B cell (primary cell): ENCODE data around the gene MEAF6. TPM values are rescaled to one million over a fixed set of nuclear protein-coding genes. Genes with fewer than 3 reads are reported as not detected.

Experiments used
- ATAC-seq: fragments of 200-7000 bp; cut with Tn5 transposase; one replicate; pipeline ENCODE4 v1.10.0; 2021; ENCODE audit warnings: low read depth, mild to moderate bottlenecking, moderate number of reproducible peaks, moderate library complexity
- CTCF ChIA-PET: fragments of 350-600 bp; sonication (Branson Sonifier 250); formaldehyde crosslinking; loops from one replicate; lab custom pipeline; 2021; ENCODE audit warnings: antibody characterized with exemption, inconsistent platforms; lab: Charles Lee
- POLR2A ChIA-PET: fragments of 350-600 bp; sonication (Branson Sonifier 250); formaldehyde crosslinking; loops from one replicate; lab custom pipeline; 2021; ENCODE audit warnings: antibody characterized with exemption; lab: Charles Lee
- DNase-seq: peaks from one replicate; pipeline ENCODE4 v3.0.0; 2013
- H2AFZ ChIP-seq: 2 replicates; pipeline ENCODE4 v1.6.1; 2012; ENCODE audit warnings: mild to moderate bottlenecking, low read depth, low read length; ENCODE audit not compliant: insufficient read depth, poor library complexity, severe bottlenecking
- H3K27ac ChIP-seq, 2 donors: 1 replicate in 1 of 2; 2 replicates in 1 of 2; pipeline ENCODE4 v1.5.1; 2012 to 2013; ENCODE audit warnings: low read length in 2 of 2, mild to moderate bottlenecking in 2 of 2, moderate library complexity in 1 of 2
- H3K27me3 ChIP-seq, 4 experiments: fragments of 200-600 bp in 1 of 4; sonication (generic) in 1 of 4; replicated peaks in 1 of 4; 1 replicate in 2 of 4; 2 replicates in 2 of 4; pipeline versions ENCODE4 v1.6.1 to v1.7.0; 2013 to 2016; ENCODE audit warnings: low read length in 3 of 4, mild to moderate bottlenecking in 2 of 4, mixed read lengths in 1 of 4, moderate library complexity in 1 of 4; ENCODE audit not compliant: insufficient read depth in 4 of 4, control insufficient read depth in 3 of 4; ENCODE audit errors: control extremely low read depth in 1 of 4
- H3K36me3 ChIP-seq, 2 experiments: replicated peaks in 1 of 2; 1 replicate in 1 of 2; 2 replicates in 1 of 2; pipeline versions ENCODE4 v1.6.1 to v1.7.1; 2013; ENCODE audit warnings: low read length in 1 of 2; ENCODE audit not compliant: insufficient read depth in 2 of 2, control insufficient read depth in 1 of 2; ENCODE audit errors: control extremely low read depth in 1 of 2, extremely low read depth in 1 of 2
- H3K4me1 ChIP-seq, 2 donors: fragments of 200-600 bp in 1 of 2; sonication (generic) in 1 of 2; 1 replicate in 1 of 2; 2 replicates in 1 of 2; pipeline versions ENCODE4 v1.5.1 to v1.6.1; 2013 to 2017; ENCODE audit warnings: low read length in 2 of 2; ENCODE audit not compliant: control insufficient read depth in 2 of 2, insufficient read depth in 2 of 2
- H3K4me2 ChIP-seq: replicated peaks from 2 replicates; pipeline ENCODE3; 2012; ENCODE audit warnings: mild to moderate bottlenecking, low read depth, low read length; ENCODE audit not compliant: poor library complexity, severe bottlenecking
- H3K4me3 ChIP-seq, 5 experiments: fragments of 200-600 bp in 1 of 5; sonication (generic) in 1 of 5; 1 replicate in 3 of 5; 2 replicates in 2 of 5; pipeline versions ENCODE4 v1.5.1 to v1.7.0; 2011 to 2016; ENCODE audit warnings: low read length in 4 of 5, mild to moderate bottlenecking in 4 of 5, low read depth in 2 of 5, control low read depth in 1 of 5, moderate library complexity in 1 of 5; ENCODE audit not compliant: insufficient read depth in 1 of 5; ENCODE audit errors: control extremely low read depth in 1 of 5, extremely low read depth in 1 of 5
- H3K79me2 ChIP-seq: fragments of 200-600 bp; sonication (generic); one replicate; pipeline ENCODE4 v1.6.0; 2016; ENCODE audit warnings: low read length; ENCODE audit not compliant: control insufficient read depth, insufficient read depth
- H3K9ac ChIP-seq: fragments of 200-600 bp; sonication (generic); 2 replicates; pipeline ENCODE4 v1.6.1; 2017; ENCODE audit warnings: mild to moderate bottlenecking, low read length, moderate library complexity
- H3K9me3 ChIP-seq, 3 donors: one replicate each; pipeline versions ENCODE4 v1.6.1 to v1.7.1; 2013; ENCODE audit warnings: low read length in 2 of 3; ENCODE audit not compliant: control insufficient read depth in 2 of 3, insufficient read depth in 1 of 3; ENCODE audit errors: control extremely low read depth in 1 of 3
- H4K20me1 ChIP-seq: 2 replicates; pipeline ENCODE4 v1.6.0; 2012; ENCODE audit warnings: mild to moderate bottlenecking, low read length; ENCODE audit not compliant: insufficient read depth, control insufficient read depth, poor library complexity, severe bottlenecking
- H3K27ac Mint-ChIP-seq: one replicate; pipeline ENCODE4 v1.8.0; 2021; ENCODE audit warnings: mixed read lengths
- H3K27me3 Mint-ChIP-seq: one replicate; pipeline ENCODE4 v1.8.0; 2021; ENCODE audit warnings: mixed read lengths
- H3K4me1 Mint-ChIP-seq: one replicate; pipeline ENCODE4 v1.8.0; 2021; ENCODE audit warnings: mixed read lengths
- H3K4me3 Mint-ChIP-seq: one replicate; pipeline ENCODE4 v1.8.0; 2021; ENCODE audit warnings: mixed read lengths
- H3K9me3 Mint-ChIP-seq: one replicate; pipeline ENCODE4 v1.8.0; 2022; ENCODE audit warnings: mixed read lengths; ENCODE audit not compliant: insufficient read depth
- CTCF ChIP-seq: fragments of 200-600 bp; IDR thresholded peaks from one replicate; pipeline ENCODE4 v1.8.0; 2022; ENCODE audit warnings: antibody characterized with exemption, mild to moderate bottlenecking
- EZH2 ChIP-seq: IDR thresholded peaks from 2 replicates; pipeline ENCODE4 v1.6.1; 2012; ENCODE audit warnings: borderline replicate concordance, low read depth, mild to moderate bottlenecking, moderate library complexity, low read length; ENCODE audit not compliant: insufficient read depth, poor library complexity, severe bottlenecking
- WGBS: methylation state at CpG from one replicate; pipeline ENCODE4 v1.1.5; 2013; ENCODE audit warnings: missing lambda C conversion rate; ENCODE audit not compliant: insufficient coverage; 5-methylcytosine and 5-hydroxymethylcytosine counted together
- intact Hi-C: fragments of 100-400 bp; cut with micrococcal nuclease; formaldehyde crosslinking; loops from one replicate; pipeline ENCODE4 v1.10.0; 2022
- polyA plus RNA-seq: library from polyadenylated mRNA; depleted of rRNA; stranded (reverse); fragments of >200 nt; gene quantifications from 2 replicates; pipeline ENCODE4 v1.2.3, GENCODE V29; 2012
- total RNA-seq, 2 donors: library from RNA; stranded (reverse); fragments of 120-200 nt in 1 of 2; gene quantifications; 1 replicate in 1 of 2; 2 replicates in 1 of 2; pipeline versions ENCODE4 v1.2.3 to v1.2.4, GENCODE V29; 2013 to 2022

MEAF6 gene
- total and polyA plus RNA-seq, 2 donors (not counting 1 experiment from before 2014, with no cell fraction given), result 52.5 to 84.2 TPM

- Mint-ChIP-seq H3K9me3 (no peaks in the 10 kb centered on the region), H3K27ac (no peak overlapping the region), H3K4me3 (no peak overlapping the region), H3K27me3 (no peaks in the 10 kb centered on the region), H3K4me1 (no peaks in the 10 kb centered on the region)
- CTCF ChIA-PET, result interaction anchor here (0.9 to 6.8 kb wide), 3 partner anchors 9 to 186 kb away, joined by 3 to 56 read pairs (median 25); no protein-coding TSS in a partner anchor
- H3K27me3 ChIP-seq, result no peaks in the 10 kb centered on the region
- POLR2A ChIA-PET, result interaction anchor here (0.6 kb wide), 1 partner anchor 48 kb away, joined by 3 read pairs; no protein-coding TSS in a partner anchor
- H3K79me2 ChIP-seq, result peaks cover 8% of the 10 kb centered on the region
- peaks cover 2 to 59% of the 10 kb centered on the region in 2 experiments for H3K36me3 ChIP-seq
- H3K27ac ChIP-seq, result no peak overlapping the region
- no peak overlapping the region for H3K4me3 ChIP-seq
- peaks cover 4% of the 10 kb centered on the region for H4K20me1 ChIP-seq
- H2AFZ ChIP-seq, result no peak overlapping the region
- H3K9ac ChIP-seq, result no peak overlapping the region
- DNase-seq (no peak), ATAC-seq (no peak)
- no CpG with 5 or more reads among the region's 1 CpG for WGBS
- H3K4me1 ChIP-seq, result no peaks in the 10 kb centered on the region
- no peaks in the 10 kb centered on the region for H3K9me3 ChIP-seq
- intact Hi-C loops, result no loop called here
- H3K4me2 ChIP-seq, result no peak overlapping the region
- TF ChIP-seq CTCF, result no peak
- no peak for TF ChIP-seq EZH2
Measured at GRCh38 chr1:37495875-37496274, 18.7 kb downstream of the MEAF6 start.

GRCh38 chr1:37493336-37494098, 21.0 kb downstream of the MEAF6 start:
- no peaks in the 10 kb centered on the region for H3K4me1 Mint-ChIP-seq
- ChIA-PET POLR2A (no interaction called here), CTCF (interaction anchor here (1.2 to 4.2 kb wide), 2 partner anchors 38 to 189 kb away, joined by 3 to 25 read pairs; no protein-coding TSS in a partner anchor)
- no peak overlapping the region for H3K9ac ChIP-seq
- ATAC-seq, result no peak
- peaks cover 0 to 55% of the 10 kb centered on the region in 2 experiments for H3K36me3 ChIP-seq
- H3K4me3 ChIP-seq, result no peak overlapping the region
- peaks cover 4% of the 10 kb centered on the region for H4K20me1 ChIP-seq
- H3K27ac Mint-ChIP-seq, result no peak overlapping the region
- WGBS, result no CpG with 5 or more reads among the region's 2 CpGs
- no peak for DNase-seq
- H3K9me3 ChIP-seq, result no peaks in the 10 kb centered on the region
- intact Hi-C loops, result no loop called here
- H3K27ac ChIP-seq, result no peak overlapping the region
- H3K4me2 ChIP-seq, result no peak overlapping the region
- no peaks in the 10 kb centered on the region for H3K9me3 Mint-ChIP-seq
- peaks cover 3% of the 10 kb centered on the region for H3K79me2 ChIP-seq
- H3K4me1 ChIP-seq, result no peaks in the 10 kb centered on the region
- no peak overlapping the region for H3K4me3 Mint-ChIP-seq
- TF ChIP-seq CTCF, result no peak
- no peak for TF ChIP-seq EZH2
- H2AFZ ChIP-seq, result no peak overlapping the region
- H3K27me3 ChIP-seq, result no peaks in the 10 kb centered on the region
- no peaks in the 10 kb centered on the region for H3K27me3 Mint-ChIP-seq
